ENCODE data around the gene KASH5.

KASH5 gene

GRCh38 chr19:49421039-49421877 is 33.2 kb downstream of the KASH5 start:
- no peak for DNase-seq (ENCODE audit: low read depth)

GRCh38 chr19:49421878-49422202 is 33.8 kb downstream of the KASH5 start:
- DNase-seq (ENCODE audit: low read depth): no peak

- no peak for DNase-seq (ENCODE audit: low read depth)
Measured at GRCh38 chr19:49422407-49423070, 34.5 kb downstream of the KASH5 start.

GRCh38 chr19:49423071-49423984 is 35.3 kb downstream of the KASH5 start, which contains the start of gene PTH2:
TSS of gene PTH2 (minus strand) at chr19:49423441. CDS start at chr19:49423339, 102 bp downstream.
- no peak for DNase-seq (ENCODE audit: low read depth)

GRCh38 chr19:49423985-49424303 is 35.9 kb downstream of the KASH5 start:
- DNase-seq (ENCODE audit: low read depth): no peak

- DNase-seq (ENCODE audit: low read depth): no peak
Measured at GRCh38 chr19:49425178-49425577, 37.1 kb downstream of the KASH5 start, which contains the start of gene GFY. TSS of gene GFY (plus strand) at chr19:49425388. CDS start at chr19:49426431, 1,043 bp downstream.

GRCh38 chr19:49425922-49426592 is 38.0 kb downstream of the KASH5 start:
- DNase-seq (ENCODE audit: low read depth): no peak

GRCh38 chr19:49427339-49427738 is 39.3 kb downstream of the KASH5 start:
- no peak for DNase-seq (ENCODE audit: low read depth)

- DNase-seq (ENCODE audit: low read depth): no peak
Measured at GRCh38 chr19:49427855-49428546, 40.0 kb downstream of the KASH5 start.

- no peak for DNase-seq (ENCODE audit: low read depth)
Measured at GRCh38 chr19:49428547-49429451, 40.8 kb downstream of the KASH5 start.

- DNase-seq (ENCODE audit: low read depth): no peak
Measured at GRCh38 chr19:49430172-49430677, 42.2 kb downstream of the KASH5 start.

- DNase-seq (ENCODE audit: low read depth): no peak
Measured at GRCh38 chr19:49430678-49431329, 42.8 kb downstream of the KASH5 start.

GRCh38 chr19:49431330-49431749 is 43.3 kb downstream of the KASH5 start:
- no peak for DNase-seq (ENCODE audit: low read depth)

- DNase-seq (ENCODE audit: low read depth): no peak
Measured at GRCh38 chr19:49432141-49433073, 44.4 kb downstream of the KASH5 start.

GRCh38 chr19:49433240-49433901 is 45.3 kb downstream of the KASH5 start:
- no peak for DNase-seq (ENCODE audit: low read depth)

GRCh38 chr19:49434907-49435583 is 47.0 kb downstream of the KASH5 start:
- DNase-seq (ENCODE audit: low read depth): no peak

GRCh38 chr19:49435670-49436069 is 47.6 kb downstream of the KASH5 start:
- no peak for DNase-seq (ENCODE audit: low read depth)
